Glutamatergic neuron (in vitro differentiated cells): ENCODE measurements around the gene RMDN2. TPM values are rescaled to one million over a fixed set of nuclear protein-coding genes. Genes with fewer than 3 reads are reported as not detected.

ENCODE experiments used
- DNase-seq: peaks from one replicate; pipeline ENCODE4 v3.0.0; 2022
- H3K27ac Mint-ChIP-seq: one replicate; pipeline ENCODE4 v1.8.0; 2020; ENCODE audit warnings: mild to moderate bottlenecking, mixed read lengths, inconsistent platforms; ENCODE audit not compliant: unreplicated experiment
- H3K27me3 Mint-ChIP-seq: one replicate; pipeline ENCODE4 v1.8.0; 2020; ENCODE audit warnings: mild to moderate bottlenecking, moderate library complexity, mixed read lengths, inconsistent platforms; ENCODE audit not compliant: unreplicated experiment
- H3K36me3 Mint-ChIP-seq: one replicate; pipeline ENCODE4 v1.8.0; 2020; ENCODE audit warnings: mild to moderate bottlenecking, mixed read lengths, inconsistent platforms; ENCODE audit not compliant: unreplicated experiment
- H3K4me1 Mint-ChIP-seq: one replicate; pipeline ENCODE4 v1.8.0; 2020; ENCODE audit warnings: mild to moderate bottlenecking, low read depth, mixed read lengths, inconsistent platforms; ENCODE audit not compliant: unreplicated experiment
- H3K4me3 Mint-ChIP-seq: one replicate; pipeline ENCODE4 v1.8.0; 2020; ENCODE audit warnings: mild to moderate bottlenecking, mixed read lengths, inconsistent platforms; ENCODE audit not compliant: unreplicated experiment
- H3K9me3 Mint-ChIP-seq: one replicate; pipeline ENCODE4 v1.8.0; 2020; ENCODE audit warnings: mild to moderate bottlenecking, moderate library complexity, mixed read lengths, inconsistent platforms; ENCODE audit not compliant: unreplicated experiment
- total RNA-seq: library from RNA; stranded (reverse); fragmentation: NEBNext Ultra II Directional; extraction: Animal tissue kit (Norgen Biotek cat#: 25700); gene quantifications from one replicate; pipeline ENCODE4 v1.2.1, GENCODE V29; 2021; ENCODE audit not compliant: unreplicated experiment
- TF ChIP-seq, protein P1 (sequence below): fragments of 200-600 bp; sonication (generic); IDR thresholded peaks from one replicate; pipeline ENCODE4 v1.5.0; 2021; ENCODE audit not compliant: partially characterized antibody, unreplicated experiment

RMDN2 gene
- total RNA-seq, 1 donor from 2014 or later = 5.5 TPM

DNA sequence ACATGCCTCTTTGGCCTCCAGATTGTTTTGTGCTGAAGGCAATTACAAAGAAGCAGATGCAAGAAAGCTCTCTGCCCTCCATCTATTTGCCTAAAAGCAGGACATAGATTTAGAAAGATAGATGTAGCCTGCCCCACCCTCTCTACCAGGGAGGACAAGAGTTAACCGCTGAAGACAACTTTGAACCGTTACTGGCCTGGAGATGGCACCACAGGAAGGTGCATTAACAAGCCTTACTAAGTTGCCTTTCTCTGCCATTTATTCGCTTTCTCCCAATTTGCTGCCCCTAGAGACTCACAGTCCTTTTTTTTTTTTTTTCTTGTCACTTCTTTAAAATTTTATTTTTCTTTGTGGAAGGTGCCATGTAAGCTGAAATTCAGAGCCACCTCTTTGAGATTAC, 28.8 kb upstream of the RMDN2 start:
- Mint-ChIP-seq H3K4me3 (no peak overlapping the region), H3K36me3 (no peaks in the 10 kb centered on the region), H3K27me3 (no peaks in the 10 kb centered on the region), H3K27ac (no peak overlapping the region), H3K4me1 (peaks cover 2% of the 10 kb centered on the region), H3K9me3 (no peaks in the 10 kb centered on the region)
- TF ChIP-seq, protein P1, sequence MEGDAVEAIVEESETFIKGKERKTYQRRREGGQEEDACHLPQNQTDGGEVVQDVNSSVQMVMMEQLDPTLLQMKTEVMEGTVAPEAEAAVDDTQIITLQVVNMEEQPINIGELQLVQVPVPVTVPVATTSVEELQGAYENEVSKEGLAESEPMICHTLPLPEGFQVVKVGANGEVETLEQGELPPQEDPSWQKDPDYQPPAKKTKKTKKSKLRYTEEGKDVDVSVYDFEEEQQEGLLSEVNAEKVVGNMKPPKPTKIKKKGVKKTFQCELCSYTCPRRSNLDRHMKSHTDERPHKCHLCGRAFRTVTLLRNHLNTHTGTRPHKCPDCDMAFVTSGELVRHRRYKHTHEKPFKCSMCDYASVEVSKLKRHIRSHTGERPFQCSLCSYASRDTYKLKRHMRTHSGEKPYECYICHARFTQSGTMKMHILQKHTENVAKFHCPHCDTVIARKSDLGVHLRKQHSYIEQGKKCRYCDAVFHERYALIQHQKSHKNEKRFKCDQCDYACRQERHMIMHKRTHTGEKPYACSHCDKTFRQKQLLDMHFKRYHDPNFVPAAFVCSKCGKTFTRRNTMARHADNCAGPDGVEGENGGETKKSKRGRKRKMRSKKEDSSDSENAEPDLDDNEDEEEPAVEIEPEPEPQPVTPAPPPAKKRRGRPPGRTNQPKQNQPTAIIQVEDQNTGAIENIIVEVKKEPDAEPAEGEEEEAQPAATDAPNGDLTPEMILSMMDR = no peak
- DNase-seq = no peak

DNA sequence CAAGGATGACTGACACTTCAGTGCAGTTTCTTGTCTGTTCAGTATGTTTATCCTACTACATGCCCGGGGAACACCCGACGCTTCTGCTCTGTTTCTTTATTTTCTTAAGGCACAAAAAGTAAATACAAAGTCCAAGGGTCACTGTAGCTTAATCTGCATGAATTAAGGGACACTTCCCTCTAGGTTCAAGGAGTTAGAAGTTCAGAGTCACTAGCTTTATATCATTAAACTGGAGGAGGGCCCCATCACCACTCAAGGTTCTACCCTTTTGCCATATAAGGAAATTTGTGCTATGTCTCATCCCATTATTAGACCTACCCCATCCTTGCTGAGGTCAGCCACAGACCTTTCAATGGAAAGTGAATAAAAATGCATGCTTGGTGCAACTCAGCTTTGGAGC, 27.6 kb upstream of the RMDN2 start:
- no peak for DNase-seq
- Mint-ChIP-seq H3K9me3 (no peaks in the 10 kb centered on the region), H3K4me1 (peaks cover 2% of the 10 kb centered on the region), H3K27me3 (no peaks in the 10 kb centered on the region), H3K4me3 (no peak overlapping the region), H3K36me3 (no peaks in the 10 kb centered on the region), H3K27ac (no peak overlapping the region)
- TF ChIP-seq, protein P1 = no peak

GRCh38 chr2:37898448-37898847, 26.6 kb upstream of the RMDN2 start:
- H3K27me3 Mint-ChIP-seq = no peaks in the 10 kb centered on the region
- no peaks in the 10 kb centered on the region for H3K36me3 Mint-ChIP-seq
- H3K4me1 Mint-ChIP-seq = peaks cover 2% of the 10 kb centered on the region
- no peak overlapping the region for H3K4me3 Mint-ChIP-seq
- DNase-seq = no peak
- no peak overlapping the region for H3K27ac Mint-ChIP-seq
- TF ChIP-seq, protein P1 = no peak
- no peaks in the 10 kb centered on the region for H3K9me3 Mint-ChIP-seq

GRCh38 chr2:37902991-37903390, 22.1 kb upstream of the RMDN2 start:
- H3K9me3 Mint-ChIP-seq = peaks cover 4% of the 10 kb centered on the region
- no peak overlapping the region for H3K4me3 Mint-ChIP-seq
- H3K27me3 Mint-ChIP-seq = no peaks in the 10 kb centered on the region
- no peak for DNase-seq
- H3K4me1 Mint-ChIP-seq = no peaks in the 10 kb centered on the region
- TF ChIP-seq, protein P1 = no peak
- no peak overlapping the region for H3K27ac Mint-ChIP-seq
- no peaks in the 10 kb centered on the region for H3K36me3 Mint-ChIP-seq

- no peaks in the 10 kb centered on the region for H3K27me3 Mint-ChIP-seq
- TF ChIP-seq, protein P1 = no peak
- no peak for DNase-seq
- H3K9me3 Mint-ChIP-seq = peaks cover 4% of the 10 kb centered on the region
- no peak overlapping the region for H3K4me3 Mint-ChIP-seq
- H3K27ac Mint-ChIP-seq = no peak overlapping the region
- H3K36me3 Mint-ChIP-seq = no peaks in the 10 kb centered on the region
- no peaks in the 10 kb centered on the region for H3K4me1 Mint-ChIP-seq
Observed at GRCh38 chr2:37904425-37904824, 20.7 kb upstream of the RMDN2 start.
